ENCODE measurements around the gene EYA4. TPM values are rescaled to one million over a fixed set of nuclear protein-coding genes. Genes with fewer than 3 reads are reported as not detected.

EYA4 gene
- total and polyA plus RNA-seq, 2 of the 4 experiments (the other 2 are of a cell fraction), result 5.7 to 11.1 TPM

- no peak for TF ChIP-seq MAZ (IDR thresholded peaks at IDR 0.05; ENCODE audit: borderline replicate concordance, low read depth, low read length)
These were observed 32.9 kb upstream of the EYA4 start (continued) for GRCh38 chr6:133208183-133208755.

DNA sequence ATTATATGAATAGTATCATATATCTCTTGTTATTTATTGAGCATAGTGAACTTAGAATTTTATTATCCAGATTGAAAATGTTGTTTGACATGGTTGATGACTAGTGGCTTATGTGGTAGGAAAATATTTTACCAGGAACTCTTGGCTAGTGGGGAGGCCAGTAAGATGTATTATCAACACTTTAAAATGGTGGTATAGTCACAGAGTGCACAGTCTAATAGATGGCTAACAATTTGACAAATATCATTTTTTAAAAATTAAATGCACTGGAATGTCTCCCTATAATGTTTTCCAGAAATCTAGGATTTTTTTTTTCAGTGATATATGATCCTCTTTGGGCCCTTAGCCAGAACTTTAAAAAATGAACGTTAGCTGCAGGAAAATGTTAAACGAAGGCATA lies 26.9 kb upstream of the EYA4 start:
- Histone ChIP-seq H2AK5ac (ENCODE audit: low read depth, low read length) (no peak overlapping the region), H2BK15ac (ENCODE audit: low read depth, low read length) (no peak overlapping the region), H4K91ac (ENCODE audit: insufficient read depth, low read depth, low read length) (no peak overlapping the region), H4K8ac (ENCODE audit: low read depth in 2 of 2, low read length in 2 of 2) (no peak overlapping the region), H2AFZ (replicated peaks; ENCODE audit: low read length, poor library complexity) (no peak overlapping the region), H3K36me3 (ENCODE audit: control insufficient read depth, insufficient read depth, low read length) (no peaks in the 10 kb centered on the region), H2BK5ac (ENCODE audit: low read depth, low read length, poor library complexity, severe bottlenecking) (no peak overlapping the region), H3K23ac (ENCODE audit: low read depth, low read length) (no peak overlapping the region), H3K79me1 (ENCODE audit: low read depth in 1 of 2, low read length in 2 of 2) (no peaks in the 10 kb centered on the region), H3K9me1 (ENCODE audit: insufficient read depth, low read length) (no peaks in the 10 kb centered on the region), H4K20me1 (ENCODE audit: insufficient read depth, low read length) (no peaks in the 10 kb centered on the region), H3K9ac (ENCODE audit: low read depth, low read length) (no peak overlapping the region), H2BK20ac (ENCODE audit: low read depth, low read length) (no peak overlapping the region), H3K27me3 (ENCODE audit: control insufficient read depth, insufficient read depth, low read length) (no peaks in the 10 kb centered on the region), H3K4me2 (ENCODE audit: low read depth, low read length) (no peak overlapping the region), H3K27ac (ENCODE audit: insufficient read depth, low read length) (no peak overlapping the region), H3K56ac (ENCODE audit: extremely low read depth, insufficient read depth, low read length) (no peak overlapping the region), H2BK120ac (ENCODE audit: low read depth, low read length) (no peak overlapping the region), H2AK9ac (replicated peaks; ENCODE audit: low read depth, low read length, poor library complexity) (no peak overlapping the region), H3K4ac (ENCODE audit: low read depth, low read length) (no peak overlapping the region), H3K14ac (replicated peaks; ENCODE audit: low read depth, low read length) (no peak overlapping the region), H3K4me1 (ENCODE audit: control insufficient read depth, insufficient read depth, low read length) (no peaks in the 10 kb centered on the region), H3K18ac (ENCODE audit: low read depth, low read length) (no peak overlapping the region), H3K9me3 (ENCODE audit: control insufficient read depth, insufficient read depth, low read length) (no peaks in the 10 kb centered on the region), H4K5ac (ENCODE audit: low read depth, low read length) (no peak overlapping the region), H3K4me3 (ENCODE audit: insufficient read depth, low read depth, low read length) (no peak overlapping the region)
- DNase-seq (peak; percentile 11), ATAC-seq (ENCODE audit: low read depth) (no peak)
- in situ Hi-C loops (cut with MboI; ENCODE audit: low sequenced_read_pairs), result no loop called here
- no TSS peak for BruUV-seq (replicated peaks)
- dilution Hi-C loops (cut with HindIII; ENCODE audit: low sequenced_read_pairs, unreplicated experiment), result no loop called here
- ChIA-PET POLR2A (ENCODE audit: unreplicated experiment) (no interaction called here), CTCF (no interaction called here)
- WGBS, 2 experiments (ENCODE audit: extremely low coverage in 2 of 2, insufficient read length in 1 of 2), result no CpG with 5 or more reads among the region's 2 CpGs
- intact Hi-C loops (cut with micrococcal nuclease), result no loop called here
- TF ChIP-seq CHD1 (IDR thresholded peaks at IDR 0.05; ENCODE audit: low read depth, low read length), result no peak
- TF ChIP-seq, protein P1, sequence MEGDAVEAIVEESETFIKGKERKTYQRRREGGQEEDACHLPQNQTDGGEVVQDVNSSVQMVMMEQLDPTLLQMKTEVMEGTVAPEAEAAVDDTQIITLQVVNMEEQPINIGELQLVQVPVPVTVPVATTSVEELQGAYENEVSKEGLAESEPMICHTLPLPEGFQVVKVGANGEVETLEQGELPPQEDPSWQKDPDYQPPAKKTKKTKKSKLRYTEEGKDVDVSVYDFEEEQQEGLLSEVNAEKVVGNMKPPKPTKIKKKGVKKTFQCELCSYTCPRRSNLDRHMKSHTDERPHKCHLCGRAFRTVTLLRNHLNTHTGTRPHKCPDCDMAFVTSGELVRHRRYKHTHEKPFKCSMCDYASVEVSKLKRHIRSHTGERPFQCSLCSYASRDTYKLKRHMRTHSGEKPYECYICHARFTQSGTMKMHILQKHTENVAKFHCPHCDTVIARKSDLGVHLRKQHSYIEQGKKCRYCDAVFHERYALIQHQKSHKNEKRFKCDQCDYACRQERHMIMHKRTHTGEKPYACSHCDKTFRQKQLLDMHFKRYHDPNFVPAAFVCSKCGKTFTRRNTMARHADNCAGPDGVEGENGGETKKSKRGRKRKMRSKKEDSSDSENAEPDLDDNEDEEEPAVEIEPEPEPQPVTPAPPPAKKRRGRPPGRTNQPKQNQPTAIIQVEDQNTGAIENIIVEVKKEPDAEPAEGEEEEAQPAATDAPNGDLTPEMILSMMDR (conservative IDR thresholded peaks at IDR 0.05; ENCODE audit: low read depth, low read length), result no peak
- TF ChIP-seq MAFK (IDR thresholded peaks at IDR 0.05; ENCODE audit: low read depth, low read length), result no peak
- no peak for TF ChIP-seq NFE2L2 (IDR thresholded peaks at IDR 0.05; ENCODE audit: low read depth, low read length)
- TF ChIP-seq SMC3 (IDR thresholded peaks at IDR 0.05; ENCODE audit: low read depth, low read length), result no peak
- TF ChIP-seq BHLHE40 (IDR thresholded peaks at IDR 0.05; ENCODE audit: low read depth, low read length), result no peak
- no peak for TF ChIP-seq RFX5 (IDR thresholded peaks at IDR 0.05; ENCODE audit: low read depth, low read length)
- no peak for TF ChIP-seq CEBPB (IDR thresholded peaks at IDR 0.05; ENCODE audit: low read depth, low read length)
- no peak for TF ChIP-seq USF2 (IDR thresholded peaks at IDR 0.05; ENCODE audit: low read depth, low read length)
- TF ChIP-seq MXI1 (IDR thresholded peaks at IDR 0.05; ENCODE audit: borderline replicate concordance, low read depth, low read length), result no peak
- no peak for TF ChIP-seq FOS (IDR thresholded peaks at IDR 0.05; ENCODE audit: low read depth, low read length)
- TF ChIP-seq MAZ (IDR thresholded peaks at IDR 0.05; ENCODE audit: borderline replicate concordance, low read depth, low read length), result no peak
- no peak for TF ChIP-seq RCOR1 (IDR thresholded peaks at IDR 0.05; ENCODE audit: insufficient replicate concordance, low read length)
- no peak for TF ChIP-seq POLR2A (IDR thresholded peaks at IDR 0.05; ENCODE audit: low read depth, low read length)

All from IMR-90 (cell line).